ENCODE measurements around the gene DDI2. TPM values are rescaled to one million over a fixed set of nuclear protein-coding genes. Genes with fewer than 3 reads are reported as not detected.

Gene DDI2
- total RNA-seq, 1 donor from 2014 or later: 26.1 TPM

DNA sequence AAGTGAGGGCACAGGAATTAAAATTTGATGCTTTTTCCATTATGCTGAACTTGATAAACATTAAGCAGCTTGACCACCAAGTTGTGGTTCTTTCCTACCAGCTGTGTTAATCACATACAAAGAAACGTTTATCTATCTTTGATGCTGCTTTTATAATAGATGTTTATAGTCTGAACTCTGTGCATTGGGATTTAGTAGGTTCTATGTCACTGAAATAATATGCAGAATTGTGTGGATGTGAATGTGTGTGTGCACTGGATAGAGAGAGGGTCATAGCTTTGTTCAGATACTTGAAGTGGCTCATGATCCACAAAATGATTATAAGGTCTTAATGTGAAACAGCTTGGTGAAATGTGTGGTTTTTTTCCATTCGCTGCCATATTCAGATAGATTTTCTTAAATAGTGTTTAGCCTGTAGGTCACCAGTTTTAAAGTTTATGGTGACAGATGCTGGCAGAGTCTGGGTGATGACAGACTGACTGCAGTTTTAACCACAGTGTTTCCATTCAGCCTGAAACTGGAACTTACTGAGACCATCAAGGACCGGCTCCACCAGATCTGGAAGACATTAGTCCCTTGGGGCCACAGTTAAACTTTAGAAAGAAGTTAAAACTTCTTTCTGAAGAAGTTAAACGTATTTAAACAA is 10.2 kb downstream of the DDI2 start:
- Histone ChIP-seq H2AFZ (ENCODE audit: low read depth, low read length) (no peak overlapping the region), H3K36me3 (ENCODE audit: insufficient read depth, low read length) (peaks cover 10% of the 10 kb centered on the region), H3K4me2 (ENCODE audit: low read length) (no peak overlapping the region), H4K20me1 (ENCODE audit: insufficient read depth, low read length) (peaks cover 56% of the 10 kb centered on the region), H3K4me3 (ENCODE audit: insufficient read depth, low read depth, low read length) (no peak overlapping the region), H3K4me1 (ENCODE audit: insufficient read depth, low read length) (no peaks in the 10 kb centered on the region), H3K27me3 (ENCODE audit: insufficient read depth, low read length) (no peaks in the 10 kb centered on the region), H3K79me2 (ENCODE audit: insufficient read depth, low read length) (peaks cover 68% of the 10 kb centered on the region), H3K9ac (ENCODE audit: low read length) (no peak overlapping the region), H3K27ac (ENCODE audit: low read depth, low read length) (no peak overlapping the region), H3K9me3 (ENCODE audit: insufficient read depth, low read depth, low read length) (no peaks in the 10 kb centered on the region)
- TF ChIP-seq, protein P1, sequence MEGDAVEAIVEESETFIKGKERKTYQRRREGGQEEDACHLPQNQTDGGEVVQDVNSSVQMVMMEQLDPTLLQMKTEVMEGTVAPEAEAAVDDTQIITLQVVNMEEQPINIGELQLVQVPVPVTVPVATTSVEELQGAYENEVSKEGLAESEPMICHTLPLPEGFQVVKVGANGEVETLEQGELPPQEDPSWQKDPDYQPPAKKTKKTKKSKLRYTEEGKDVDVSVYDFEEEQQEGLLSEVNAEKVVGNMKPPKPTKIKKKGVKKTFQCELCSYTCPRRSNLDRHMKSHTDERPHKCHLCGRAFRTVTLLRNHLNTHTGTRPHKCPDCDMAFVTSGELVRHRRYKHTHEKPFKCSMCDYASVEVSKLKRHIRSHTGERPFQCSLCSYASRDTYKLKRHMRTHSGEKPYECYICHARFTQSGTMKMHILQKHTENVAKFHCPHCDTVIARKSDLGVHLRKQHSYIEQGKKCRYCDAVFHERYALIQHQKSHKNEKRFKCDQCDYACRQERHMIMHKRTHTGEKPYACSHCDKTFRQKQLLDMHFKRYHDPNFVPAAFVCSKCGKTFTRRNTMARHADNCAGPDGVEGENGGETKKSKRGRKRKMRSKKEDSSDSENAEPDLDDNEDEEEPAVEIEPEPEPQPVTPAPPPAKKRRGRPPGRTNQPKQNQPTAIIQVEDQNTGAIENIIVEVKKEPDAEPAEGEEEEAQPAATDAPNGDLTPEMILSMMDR (IDR thresholded peaks at IDR 0.05; ENCODE audit: insufficient read depth, low read depth, low read length): no peak
- no peak for TF ChIP-seq EZH2 (IDR thresholded peaks at IDR 0.05; ENCODE audit: insufficient read depth, low read length)
- DNase-seq (ENCODE audit: low read depth): no peak
- Mint-ChIP-seq H3K36me3 (ENCODE audit: low read depth, unreplicated experiment) (peaks cover 8% of the 10 kb centered on the region), H3K27ac (ENCODE audit: unreplicated experiment) (no peak overlapping the region), H3K4me3 (ENCODE audit: unreplicated experiment) (no peak overlapping the region), H3K4me1 (ENCODE audit: low read depth, unreplicated experiment) (no peaks in the 10 kb centered on the region), H3K27me3 (ENCODE audit: low read depth, unreplicated experiment) (no peaks in the 10 kb centered on the region), H3K9me3 (ENCODE audit: unreplicated experiment) (no peaks in the 10 kb centered on the region)
- FAIRE-seq: no peak

DNA sequence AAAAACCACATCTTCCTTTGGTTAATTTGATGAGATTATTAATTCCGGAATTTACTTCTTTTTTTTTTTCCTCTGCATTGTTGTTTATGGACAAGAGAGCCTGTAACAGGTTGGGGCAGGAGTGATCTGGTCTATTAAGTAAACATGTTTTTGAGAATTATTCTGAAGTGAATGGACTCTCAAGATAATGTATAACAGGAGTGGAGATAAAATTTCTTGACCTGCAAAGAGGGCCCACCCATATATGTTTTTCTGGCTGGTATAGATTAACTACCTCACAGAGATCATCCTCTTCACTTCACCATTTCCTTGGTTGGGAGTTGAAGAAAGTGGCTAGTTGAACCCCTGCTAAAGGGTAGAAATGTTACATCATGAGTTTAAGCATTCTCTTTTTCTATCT is 10.7 kb downstream of the DDI2 start:
- H3K4me3 ChIP-seq (ENCODE audit: insufficient read depth, low read depth, low read length): no peak overlapping the region
- no peak overlapping the region for H3K4me2 ChIP-seq (ENCODE audit: low read length)
- H2AFZ ChIP-seq (ENCODE audit: low read depth, low read length): no peak overlapping the region
- H3K27ac ChIP-seq (ENCODE audit: low read depth, low read length): no peak overlapping the region
- FAIRE-seq (no peak), DNase-seq (ENCODE audit: low read depth) (no peak)
- H3K27ac Mint-ChIP-seq (ENCODE audit: unreplicated experiment): no peak overlapping the region
- no peaks in the 10 kb centered on the region for H3K4me1 Mint-ChIP-seq (ENCODE audit: low read depth, unreplicated experiment)
- H3K27me3 Mint-ChIP-seq (ENCODE audit: low read depth, unreplicated experiment): no peaks in the 10 kb centered on the region
- peaks cover 62% of the 10 kb centered on the region for H3K79me2 ChIP-seq (ENCODE audit: insufficient read depth, low read length)
- H3K4me1 ChIP-seq (ENCODE audit: insufficient read depth, low read length): no peaks in the 10 kb centered on the region
- peaks cover 10% of the 10 kb centered on the region for H3K36me3 ChIP-seq (ENCODE audit: insufficient read depth, low read length)
- no peaks in the 10 kb centered on the region for H3K27me3 ChIP-seq (ENCODE audit: insufficient read depth, low read length)
- H3K9me3 Mint-ChIP-seq (ENCODE audit: unreplicated experiment): no peaks in the 10 kb centered on the region
- no peak overlapping the region for H3K9ac ChIP-seq (ENCODE audit: low read length)
- H3K36me3 Mint-ChIP-seq (ENCODE audit: low read depth, unreplicated experiment): peaks cover 8% of the 10 kb centered on the region
- no peaks in the 10 kb centered on the region for H3K9me3 ChIP-seq (ENCODE audit: insufficient read depth, low read depth, low read length)
- no peak overlapping the region for H3K4me3 Mint-ChIP-seq (ENCODE audit: unreplicated experiment)
- H4K20me1 ChIP-seq (ENCODE audit: insufficient read depth, low read length): peaks cover 51% of the 10 kb centered on the region
- TF ChIP-seq, protein P1 (IDR thresholded peaks at IDR 0.05; ENCODE audit: insufficient read depth, low read depth, low read length): no peak
- TF ChIP-seq EZH2 (IDR thresholded peaks at IDR 0.05; ENCODE audit: insufficient read depth, low read length): no peak

DNA sequence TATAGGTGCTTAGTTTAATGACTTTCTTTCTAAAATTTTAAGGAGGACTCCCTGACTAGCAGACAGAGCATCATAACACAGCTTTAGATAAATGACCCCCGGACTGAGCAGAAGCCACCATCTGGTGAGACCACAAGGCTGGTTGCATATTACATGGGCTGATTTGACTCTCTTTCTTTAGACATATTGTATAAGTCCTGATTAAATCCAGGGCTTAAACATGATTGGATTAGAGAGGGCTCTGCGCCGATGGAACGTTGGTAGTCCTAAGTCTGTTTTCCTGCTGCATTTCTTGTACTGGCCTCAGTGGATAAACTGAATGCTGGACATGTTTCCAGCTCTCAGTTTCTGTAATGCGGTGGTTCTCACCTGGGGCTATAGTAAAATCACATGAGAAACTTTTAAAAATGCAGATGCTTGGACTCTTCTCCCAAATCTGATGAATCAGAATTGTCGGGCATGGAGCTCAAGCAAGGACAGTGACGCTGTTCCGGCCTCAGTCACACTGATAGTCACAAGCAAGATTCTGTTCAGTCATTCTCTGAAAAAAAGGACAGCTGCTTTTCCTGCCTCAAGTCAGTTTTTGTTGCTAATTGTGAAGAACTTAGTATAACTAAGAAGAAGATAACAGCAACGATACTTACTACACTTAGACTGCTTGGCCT is 16.6 kb downstream of the DDI2 start:
- Mint-ChIP-seq H3K36me3 (ENCODE audit: low read depth, unreplicated experiment) (peaks cover 15% of the 10 kb centered on the region), H3K4me3 (ENCODE audit: unreplicated experiment) (no peak overlapping the region), H3K9me3 (ENCODE audit: unreplicated experiment) (no peaks in the 10 kb centered on the region), H3K4me1 (ENCODE audit: low read depth, unreplicated experiment) (no peaks in the 10 kb centered on the region), H3K27ac (ENCODE audit: unreplicated experiment) (no peak overlapping the region), H3K27me3 (ENCODE audit: low read depth, unreplicated experiment) (no peaks in the 10 kb centered on the region)
- no peak overlapping the region for H3K4me3 ChIP-seq (ENCODE audit: insufficient read depth, low read depth, low read length)
- H3K9ac ChIP-seq (ENCODE audit: low read length): no peak overlapping the region
- H3K4me2 ChIP-seq (ENCODE audit: low read length): no peak overlapping the region
- H2AFZ ChIP-seq (ENCODE audit: low read depth, low read length): no peak overlapping the region
- H4K20me1 ChIP-seq (ENCODE audit: insufficient read depth, low read length): peaks cover 12% of the 10 kb centered on the region
- no peak for DNase-seq (ENCODE audit: low read depth)
- H3K27me3 ChIP-seq (ENCODE audit: insufficient read depth, low read length): no peaks in the 10 kb centered on the region
- H3K36me3 ChIP-seq (ENCODE audit: insufficient read depth, low read length): peaks cover 43% of the 10 kb centered on the region
- TF ChIP-seq, protein P1 (IDR thresholded peaks at IDR 0.05; ENCODE audit: insufficient read depth, low read depth, low read length): no peak
- no peak for TF ChIP-seq EZH2 (IDR thresholded peaks at IDR 0.05; ENCODE audit: insufficient read depth, low read length)
- no peaks in the 10 kb centered on the region for H3K9me3 ChIP-seq (ENCODE audit: insufficient read depth, low read depth, low read length)
- no peaks in the 10 kb centered on the region for H3K4me1 ChIP-seq (ENCODE audit: insufficient read depth, low read length)
- no peak overlapping the region for H3K27ac ChIP-seq (ENCODE audit: low read depth, low read length)
- H3K79me2 ChIP-seq (ENCODE audit: insufficient read depth, low read length): peaks cover 8% of the 10 kb centered on the region
- FAIRE-seq: no peak
